HG02571 (cell line): Measurements from ENCODE around the gene PPIH.
"Not testable (repeated sequence)": the region's sequence is repeated elsewhere in the genome, so short reads cannot be mapped to it uniquely, and the experiment has no call there.

Source experiments
- ATAC-seq: cut with Tn5 transposase; IDR thresholded peaks from one replicate; pipeline ENCODE4 v1.9.1; 2021; ENCODE audit warnings: mild to moderate bottlenecking, moderate library complexity; ENCODE audit not compliant: unreplicated experiment

The PPIH gene

DNA sequence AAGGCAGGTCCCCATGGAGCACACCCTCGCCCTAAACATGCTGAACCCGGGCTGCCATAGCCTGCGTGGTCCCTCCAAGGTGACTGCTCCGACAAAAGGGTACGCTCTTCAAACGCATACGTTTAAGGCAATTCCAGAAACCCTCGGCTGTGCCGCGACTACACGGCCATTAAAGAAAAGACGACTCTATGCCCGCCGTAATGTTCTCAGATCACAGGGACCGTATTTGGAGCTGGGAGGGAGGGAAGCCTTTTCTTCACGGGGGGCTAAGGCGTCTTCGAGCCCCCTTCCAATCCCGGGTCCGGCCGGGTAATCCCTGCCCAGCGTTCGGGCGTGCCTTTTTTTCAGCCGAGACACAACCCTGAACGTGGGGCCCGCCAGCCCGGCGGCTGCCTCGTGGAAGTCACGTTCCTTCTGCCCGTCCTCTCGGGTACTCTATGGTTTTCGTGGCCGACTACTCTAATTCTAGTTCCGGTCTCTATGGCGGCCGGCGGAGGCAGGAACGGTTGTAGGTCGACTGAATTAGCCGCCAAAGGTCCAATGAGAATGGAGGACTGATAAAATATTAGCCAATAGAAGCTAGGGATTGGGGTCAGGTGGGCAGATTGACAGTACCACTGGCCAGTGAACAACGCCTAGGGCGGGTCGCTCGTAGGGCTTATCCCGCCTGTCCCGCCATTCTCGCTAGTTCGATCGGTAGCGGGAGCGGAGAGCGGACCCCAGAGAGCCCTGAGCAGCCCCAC, 23.7 kb downstream of the PPIH start, which contains the start of gene YBX1:
Gene YBX1 (plus strand): TSS at position 678 of the 743 bp plus-strand sequence. CDS start 148 bp downstream, outside the sequence.
- peak; percentile 87 for ATAC-seq

DNA sequence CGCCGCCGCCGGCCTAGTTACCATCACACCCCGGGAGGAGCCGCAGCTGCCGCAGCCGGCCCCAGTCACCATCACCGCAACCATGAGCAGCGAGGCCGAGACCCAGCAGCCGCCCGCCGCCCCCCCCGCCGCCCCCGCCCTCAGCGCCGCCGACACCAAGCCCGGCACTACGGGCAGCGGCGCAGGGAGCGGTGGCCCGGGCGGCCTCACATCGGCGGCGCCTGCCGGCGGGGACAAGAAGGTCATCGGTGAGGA, 24.2 kb downstream of the PPIH start:
- peak; percentile 14 for ATAC-seq

DNA sequence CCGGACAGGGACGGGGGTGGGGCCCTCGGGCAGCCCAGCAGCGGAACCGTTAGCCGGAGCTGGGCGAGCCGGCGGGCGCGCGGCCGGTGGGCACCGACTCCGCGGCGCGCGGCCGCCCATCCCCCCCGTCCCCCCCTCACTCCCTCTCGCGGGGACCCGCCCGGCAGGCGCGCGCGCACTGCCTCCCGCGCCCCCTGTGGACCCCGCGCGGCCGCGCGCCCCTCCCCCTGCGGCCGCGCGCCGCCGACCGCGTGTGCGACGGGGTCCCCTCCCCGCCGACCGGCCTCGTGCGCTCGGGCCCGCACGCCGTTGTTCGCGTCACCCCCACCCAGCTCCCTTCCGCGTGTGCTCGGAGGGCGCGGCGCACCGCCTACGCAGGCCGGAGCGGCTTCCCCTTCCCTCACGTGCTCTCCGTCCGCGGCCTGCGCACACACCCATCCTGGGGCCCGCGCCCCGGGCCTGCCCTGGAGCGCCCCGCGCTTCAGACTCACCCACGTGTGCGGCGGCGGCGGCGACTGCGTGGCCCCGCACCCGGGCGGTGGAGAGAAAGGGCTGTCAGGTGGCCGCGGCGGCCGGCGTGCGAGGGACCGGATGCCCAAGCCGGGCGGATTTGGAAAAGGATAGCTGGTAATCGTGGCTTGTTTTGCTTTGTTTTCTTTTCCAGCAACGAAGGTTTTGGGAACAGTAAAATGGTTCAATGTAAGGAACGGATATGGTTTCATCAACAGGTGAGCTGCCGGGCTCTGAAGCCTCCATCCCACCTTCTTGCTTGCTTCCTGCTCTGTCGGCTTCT, 24.7 kb downstream of the PPIH start:
- peak; percentile 42 for ATAC-seq

DNA sequence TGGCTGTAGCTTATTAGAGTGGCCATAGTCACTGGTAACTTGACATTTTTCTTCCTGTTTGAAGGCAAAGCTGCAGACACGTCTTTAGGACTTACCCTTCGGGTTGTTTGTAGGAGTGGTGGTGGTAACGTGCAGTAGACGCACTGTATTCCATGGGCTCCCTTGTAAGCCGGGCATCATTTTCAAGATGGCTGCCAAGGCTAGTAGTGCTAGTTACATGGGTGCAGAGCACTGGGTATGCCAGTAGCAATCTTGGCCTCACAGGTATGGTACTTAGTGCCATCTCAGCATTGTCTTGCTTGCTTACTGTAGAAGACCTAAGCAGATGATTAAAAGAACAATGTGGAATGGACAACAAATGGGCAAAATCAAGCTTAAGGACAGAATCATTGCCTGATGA, 25.9 kb downstream of the PPIH start:
- no peak for ATAC-seq

DNA sequence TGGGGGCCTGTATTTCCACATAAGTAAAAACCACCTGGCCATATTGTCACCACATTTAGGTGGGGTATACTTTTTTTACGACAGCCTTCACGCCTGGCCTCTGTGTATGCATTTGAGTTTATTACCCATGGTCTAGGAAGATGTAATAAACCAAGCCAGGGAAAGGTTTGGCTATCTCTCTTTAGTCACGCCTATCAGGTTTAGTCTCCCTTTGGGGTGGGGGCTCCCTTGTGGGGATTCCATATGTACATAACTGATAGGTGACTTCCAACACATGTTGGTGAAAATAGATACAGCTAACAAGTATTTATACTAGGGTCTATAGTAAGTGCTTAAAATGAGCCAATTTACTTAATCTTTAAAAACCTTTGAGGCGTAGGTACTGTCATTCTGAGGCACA, 28.2 kb downstream of the PPIH start:
- no peak for ATAC-seq

- no peak for ATAC-seq
Observed at GRCh38 chr1:42689912-42690311, 31.7 kb downstream of the PPIH start.

- no peak for ATAC-seq
Observed at GRCh38 chr1:42690477-42691156, 32.4 kb downstream of the PPIH start.

DNA sequence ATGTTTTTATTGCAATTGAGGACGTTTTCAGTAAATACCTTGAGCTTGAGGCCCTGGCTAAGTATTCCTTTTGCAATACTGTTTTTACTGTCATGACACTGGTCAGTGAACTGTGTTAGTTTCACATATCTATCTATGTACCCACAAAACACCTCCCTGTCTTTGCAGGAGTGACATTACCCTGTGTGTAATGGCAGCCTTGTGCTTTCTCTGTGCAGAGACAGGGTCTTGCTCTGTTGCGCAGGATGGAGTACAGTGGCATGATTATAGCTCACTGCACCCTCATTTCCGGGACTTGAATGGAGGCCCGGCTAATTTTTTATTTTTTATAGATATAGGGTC, 32.9 kb downstream of the PPIH start:
- no peak for ATAC-seq

GRCh38 chr1:42692461-42692860, 34.2 kb downstream of the PPIH start:
- no peak for ATAC-seq

- no peak for ATAC-seq
Observed at GRCh38 chr1:42692911-42693310, 34.7 kb downstream of the PPIH start.

DNA sequence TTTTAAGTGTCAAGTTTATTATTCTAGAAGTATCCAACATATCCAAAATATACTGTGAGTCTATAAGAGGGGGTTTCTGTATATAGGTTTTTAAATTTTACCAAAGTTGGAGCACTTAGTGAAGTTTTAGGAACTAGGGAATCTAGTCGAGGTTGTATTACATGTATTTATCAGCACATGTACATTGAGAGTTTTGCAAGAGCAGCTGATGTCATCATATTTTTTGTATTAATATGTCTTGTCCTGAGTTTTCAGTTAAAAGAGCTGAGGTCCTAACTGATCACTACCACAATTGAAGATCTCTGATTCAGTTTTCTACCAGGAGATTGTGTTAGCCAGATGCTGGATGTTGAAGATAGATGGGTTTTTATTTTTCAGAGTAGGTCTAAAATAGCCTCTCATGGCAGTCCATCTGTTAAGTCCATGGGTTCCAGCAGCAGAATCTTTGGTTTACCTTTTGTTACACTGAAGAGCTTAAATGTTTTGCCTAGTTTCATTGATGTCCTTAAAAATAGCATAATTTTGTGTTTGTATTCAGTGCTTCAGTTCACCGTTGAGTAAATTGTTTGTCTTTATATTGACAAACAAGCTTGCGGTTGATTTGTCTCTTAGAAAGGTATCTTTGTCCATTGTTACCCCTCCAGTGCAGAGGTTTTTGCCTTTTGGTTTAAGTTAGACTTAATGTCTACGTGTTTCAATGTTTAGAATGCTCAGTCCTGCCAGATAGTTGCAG, 40.0 kb downstream of the PPIH start:
- no peak for ATAC-seq

DNA sequence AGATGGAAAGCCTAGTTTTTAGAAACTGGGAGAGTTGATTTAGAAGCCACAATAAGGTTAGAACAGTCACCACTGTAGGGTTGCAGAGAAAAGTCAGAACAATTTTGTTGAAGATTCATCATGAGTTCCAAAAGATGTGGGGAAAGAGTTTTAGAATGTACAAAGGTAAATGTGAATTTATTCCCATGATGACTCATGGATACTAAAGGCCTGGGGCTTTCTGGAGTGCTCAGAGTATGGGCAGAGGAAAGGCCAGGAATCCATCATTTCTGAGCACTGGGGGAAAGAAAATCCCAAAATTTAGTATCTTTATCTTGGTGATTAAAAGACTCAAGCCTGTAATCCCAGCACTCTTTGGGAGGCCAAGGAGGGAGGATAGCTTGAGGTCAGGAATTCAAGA, 41.8 kb downstream of the PPIH start:
- no peak for ATAC-seq

DNA sequence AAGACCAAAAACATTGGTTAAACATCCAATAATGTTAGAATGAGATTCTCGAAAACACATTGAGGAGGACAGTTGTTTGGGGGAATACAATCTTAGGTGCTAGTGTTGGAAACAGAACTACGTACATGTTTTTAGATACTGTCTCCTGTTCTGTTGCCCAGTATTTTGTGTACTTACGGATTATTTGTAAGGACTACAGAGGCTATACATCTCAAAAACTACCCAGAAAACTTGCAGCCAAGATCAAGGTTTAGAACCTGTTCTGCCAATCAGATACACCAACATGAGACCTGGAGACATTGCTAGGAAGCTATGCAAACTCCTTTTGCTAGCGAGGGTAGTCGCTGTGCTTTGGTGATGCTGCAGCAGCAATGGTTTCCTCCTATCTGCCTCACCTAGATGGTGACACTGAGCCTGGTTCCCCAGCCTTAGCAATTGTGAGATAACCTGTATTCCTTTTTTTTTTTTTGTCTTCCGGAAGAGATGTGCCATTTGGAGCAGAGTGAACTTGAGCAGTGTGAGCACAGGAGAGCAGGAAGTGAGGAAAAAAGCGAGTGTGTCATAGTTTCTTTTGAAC, 45.8 kb downstream of the PPIH start:
- ATAC-seq = no peak

GRCh38 chr1:42712808-42713207, 54.6 kb downstream of the PPIH start:
- not testable (repeated sequence) for ATAC-seq

DNA sequence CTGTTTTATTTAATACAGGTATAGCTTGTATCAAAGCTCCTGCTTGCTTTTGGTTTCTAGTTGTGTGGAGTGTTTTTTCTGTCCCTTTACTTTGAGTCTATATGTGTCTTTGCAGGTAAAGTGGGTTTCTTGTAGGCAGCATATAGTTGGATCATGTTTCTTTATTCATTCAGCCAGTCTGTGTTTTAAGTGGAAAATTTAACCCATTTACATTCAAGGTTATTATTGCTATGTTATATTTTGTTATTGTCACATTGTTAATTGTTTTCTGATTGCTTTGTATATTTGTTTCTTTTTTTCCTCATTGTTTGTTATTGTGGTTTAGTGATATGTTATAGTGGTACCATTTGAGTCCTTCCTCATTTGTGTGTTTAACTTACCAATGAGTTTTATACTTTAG, 55.1 kb downstream of the PPIH start:
- no peak for ATAC-seq

DNA sequence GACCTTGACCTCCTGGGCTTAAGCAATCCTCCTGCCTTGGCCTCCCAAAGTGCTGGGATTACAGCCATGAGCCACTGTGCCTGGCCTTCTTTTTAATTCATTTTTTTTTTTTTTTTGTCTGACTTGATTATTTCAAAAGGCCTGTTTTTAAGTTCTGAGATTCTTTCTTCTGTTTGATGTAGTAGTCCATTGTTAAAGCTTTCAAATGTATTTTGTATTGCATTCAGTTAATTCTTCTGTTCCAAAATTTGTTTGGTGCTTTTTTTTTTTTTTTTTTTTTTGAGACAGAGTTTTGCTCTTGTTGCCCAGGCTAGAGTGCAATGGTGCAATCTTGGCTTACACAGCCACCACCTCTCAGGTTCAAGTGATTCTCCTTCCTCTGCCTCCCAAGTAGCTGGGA, 56.2 kb downstream of the PPIH start:
- ATAC-seq = not testable (repeated sequence)

- ATAC-seq = no peak
Observed at GRCh38 chr1:42720868-42721267, 62.6 kb downstream of the PPIH start.

GRCh38 chr1:42721926-42722325, 63.7 kb downstream of the PPIH start:
- ATAC-seq = no peak

- ATAC-seq = not testable (repeated sequence)
Observed at GRCh38 chr1:42722403-42722802, 64.2 kb downstream of the PPIH start.

GRCh38 chr1:42723511-42723910, 65.3 kb downstream of the PPIH start:
- ATAC-seq = no peak

DNA sequence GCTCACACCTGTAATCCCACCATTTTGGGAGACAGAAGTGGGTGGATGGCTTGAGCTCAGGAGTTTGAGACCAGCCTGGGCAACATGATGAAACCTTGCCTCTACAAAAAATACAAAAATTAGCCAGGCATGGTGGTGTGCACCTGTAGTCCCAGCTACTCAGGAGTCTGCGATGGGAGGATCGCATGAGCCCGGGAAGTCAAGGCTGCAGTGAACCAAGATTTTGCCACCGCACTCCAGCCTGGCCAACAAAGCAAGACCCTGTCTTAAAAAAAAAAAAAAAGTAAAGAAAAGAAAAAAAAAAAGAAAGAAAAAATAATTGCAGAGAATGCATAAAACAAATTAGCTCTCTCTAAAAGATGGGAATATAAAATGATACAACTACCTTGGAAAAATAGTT, 67.6 kb downstream of the PPIH start:
- ATAC-seq = not testable (repeated sequence)
